PC-3 (cell line): ENCODE measurements around the gene CEACAM4. TPM values are rescaled to one million over a fixed set of nuclear protein-coding genes. Genes with fewer than 3 reads are reported as not detected.

ENCODE experiments used
- ATAC-seq: fragments of 200-7000 bp; cut with Tn5 transposase; 2 replicates; pipeline ENCODE4 v1.9.1; 2020; ENCODE audit warnings: mild to moderate bottlenecking, moderate library complexity
- BruUV-seq: library from RNA; stranded (reverse); fragments of 400-500 nt; replicated peaks from 2 replicates; lab custom pipeline; 2021; lab: Mats Ljungman, UMichigan
- CTCF ChIA-PET: fragments of 300-600 bp; sonication (Branson Sonifier 250); formaldehyde crosslinking; loops from one replicate; lab custom pipeline; 2022; ENCODE audit warnings: antibody characterized with exemption; lab: Charles Lee
- POLR2A ChIA-PET: fragments of 300-600 bp; sonication (Branson Sonifier 250); formaldehyde crosslinking; loops from one replicate; lab custom pipeline; 2022; ENCODE audit warnings: antibody characterized with exemption; ENCODE audit not compliant: unreplicated experiment; lab: Charles Lee
- DNase-seq: peaks from one replicate; pipeline ENCODE4 v3.0.0-alpha.2; 2015
- H2AFZ ChIP-seq: fragments of 300-600 bp; sonication (generic); 2 replicates; pipeline ENCODE4 v1.6.0; 2016; ENCODE audit warnings: antibody characterized with exemption, low read length
- H3F3A ChIP-seq: fragments of 300-600 bp; sonication (generic); one replicate; pipeline ENCODE4 v1.6.0; 2017; ENCODE audit warnings: antibody characterized with exemption, low read length, control low read depth, mild to moderate bottlenecking; ENCODE audit not compliant: unreplicated experiment
- H3K27ac ChIP-seq: fragments of 300-600 bp; sonication (generic); 2 replicates; pipeline ENCODE4 v1.5.1; 2016; ENCODE audit warnings: mild to moderate bottlenecking, low read length
- H3K27me3 ChIP-seq: fragments of 300-600 bp; sonication (generic); 2 replicates; pipeline ENCODE4 v1.6.1; 2016; ENCODE audit warnings: low read length, mixed read lengths
- H3K36me3 ChIP-seq: fragments of 300-600 bp; sonication (generic); 2 replicates; pipeline ENCODE4 v1.6.1; 2016; ENCODE audit warnings: low read depth, mixed run types, low read length, mixed read lengths
- H3K4me1 ChIP-seq: fragments of 300-600 bp; sonication (generic); 2 replicates; pipeline ENCODE4 v1.5.1; 2016; ENCODE audit warnings: low read length; ENCODE audit not compliant: insufficient read depth
- H3K4me2 ChIP-seq: fragments of 300-600 bp; sonication (generic); 2 replicates; pipeline ENCODE4 v1.6.0; 2016; ENCODE audit warnings: low read length
- H3K4me3 ChIP-seq: fragments of 300-600 bp; sonication (generic); 2 replicates; pipeline ENCODE4 v1.5.1; 2016; ENCODE audit warnings: mild to moderate bottlenecking, low read length, mixed read lengths
- H3K79me2 ChIP-seq: fragments of 300-600 bp; sonication (generic); 2 replicates; pipeline ENCODE4 v1.6.1; 2017; ENCODE audit warnings: low read length, mixed read lengths
- H3K9ac ChIP-seq: fragments of 300-600 bp; sonication (generic); 2 replicates; pipeline ENCODE4 v1.6.0; 2016; ENCODE audit warnings: mild to moderate bottlenecking, low read length
- H3K9me2 ChIP-seq: fragments of 300-600 bp; sonication (generic); replicated peaks from 2 replicates; pipeline ENCODE4 v1.6.1; 2016; ENCODE audit warnings: mixed run types, low read length, mixed read lengths
- H3K9me3 ChIP-seq: fragments of 300-600 bp; sonication (generic); 2 replicates; pipeline ENCODE4 v1.6.1; 2016; ENCODE audit warnings: low read length, mixed read lengths
- H4K20me1 ChIP-seq: fragments of 300-600 bp; sonication (generic); 2 replicates; pipeline ENCODE4 v1.6.1; 2016; ENCODE audit warnings: low read length, mixed read lengths
- EZH2 ChIP-seq: fragments of 300-600 bp; sonication (generic); IDR thresholded peaks from one replicate; pipeline ENCODE4 v1.6.1; 2017; ENCODE audit warnings: antibody characterized with exemption, mild to moderate bottlenecking, low read length; ENCODE audit not compliant: unreplicated experiment
- EZH2phosphoT487 ChIP-seq: fragments of 300-600 bp; sonication (generic); IDR thresholded peaks from 2 replicates; pipeline ENCODE4 v1.6.1; 2018; ENCODE audit warnings: mild to moderate bottlenecking, antibody characterized with exemption, low read length, borderline replicate concordance
- intact Hi-C: fragments of 100-400 bp; cut with micrococcal nuclease; formaldehyde crosslinking; loops from 2 replicates; pipeline ENCODE4 v1.9.0; 2023
- total RNA-seq: library from RNA; depleted of rRNA; stranded (reverse); fragments of >200 nt; gene quantifications from 2 replicates; pipeline ENCODE4 v1.2.3, GENCODE V29; 2014
- TF ChIP-seq, protein P1 (sequence below): fragments of 300-600 bp; sonication (generic); conservative IDR thresholded peaks from 2 replicates; pipeline ENCODE4 v1.5.1; 2017; ENCODE audit warnings: antibody characterized with exemption, low read depth, mild to moderate bottlenecking, low read length

The CEACAM4 gene
- total RNA-seq, 1 experiment from 2014 or later, result not detected

DNA sequence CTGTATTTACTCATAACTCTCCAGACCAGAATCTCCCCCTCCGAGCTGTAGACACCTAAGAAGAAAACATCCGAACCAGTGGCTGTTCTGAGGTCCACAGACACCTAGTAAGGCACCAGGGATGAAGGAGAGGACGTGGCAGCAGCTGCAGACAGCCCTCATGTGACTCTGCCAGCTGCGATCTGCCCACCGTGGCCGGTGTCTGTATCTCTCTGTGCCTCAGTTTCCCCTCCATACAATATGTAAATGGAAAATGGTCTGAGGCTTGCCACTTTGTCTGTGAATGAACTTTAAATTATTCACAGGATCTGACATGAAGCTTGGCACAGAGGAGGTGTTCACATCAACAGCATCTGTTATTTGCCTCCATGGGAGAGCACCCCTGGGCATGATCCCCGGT lies 2.4 kb downstream of the CEACAM4 start:
- Histone ChIP-seq H3K9me3 (no peaks in the 10 kb centered on the region), H3K36me3 (no peaks in the 10 kb centered on the region), H3K4me3 (no peak overlapping the region), H3K27ac (no peak overlapping the region), H3K9me2 (no peaks in the 10 kb centered on the region), H2AFZ (no peak overlapping the region), H3K79me2 (no peaks in the 10 kb centered on the region), H4K20me1 (no peaks in the 10 kb centered on the region), H3K9ac (no peak overlapping the region), H3F3A (no peaks in the 10 kb centered on the region), H3K27me3 (peaks cover 31% of the 10 kb centered on the region), H3K4me2 (no peak overlapping the region), H3K4me1 (no peaks in the 10 kb centered on the region)
- BruUV-seq, result no TSS peak
- ATAC-seq (no peak), DNase-seq (no peak)
- ChIA-PET POLR2A (no interaction called here), CTCF (no interaction called here)
- intact Hi-C loops, result no loop called here
- TF ChIP-seq EZH2 (no peak), EZH2phosphoT487 (no peak)
- TF ChIP-seq, protein P1, sequence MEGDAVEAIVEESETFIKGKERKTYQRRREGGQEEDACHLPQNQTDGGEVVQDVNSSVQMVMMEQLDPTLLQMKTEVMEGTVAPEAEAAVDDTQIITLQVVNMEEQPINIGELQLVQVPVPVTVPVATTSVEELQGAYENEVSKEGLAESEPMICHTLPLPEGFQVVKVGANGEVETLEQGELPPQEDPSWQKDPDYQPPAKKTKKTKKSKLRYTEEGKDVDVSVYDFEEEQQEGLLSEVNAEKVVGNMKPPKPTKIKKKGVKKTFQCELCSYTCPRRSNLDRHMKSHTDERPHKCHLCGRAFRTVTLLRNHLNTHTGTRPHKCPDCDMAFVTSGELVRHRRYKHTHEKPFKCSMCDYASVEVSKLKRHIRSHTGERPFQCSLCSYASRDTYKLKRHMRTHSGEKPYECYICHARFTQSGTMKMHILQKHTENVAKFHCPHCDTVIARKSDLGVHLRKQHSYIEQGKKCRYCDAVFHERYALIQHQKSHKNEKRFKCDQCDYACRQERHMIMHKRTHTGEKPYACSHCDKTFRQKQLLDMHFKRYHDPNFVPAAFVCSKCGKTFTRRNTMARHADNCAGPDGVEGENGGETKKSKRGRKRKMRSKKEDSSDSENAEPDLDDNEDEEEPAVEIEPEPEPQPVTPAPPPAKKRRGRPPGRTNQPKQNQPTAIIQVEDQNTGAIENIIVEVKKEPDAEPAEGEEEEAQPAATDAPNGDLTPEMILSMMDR, result no peak

- Histone ChIP-seq H4K20me1 (no peaks in the 10 kb centered on the region), H3K27me3 (peaks cover 31% of the 10 kb centered on the region), H3K9me2 (no peaks in the 10 kb centered on the region), H3K36me3 (no peaks in the 10 kb centered on the region), H3K9ac (no peak overlapping the region), H3K27ac (no peak overlapping the region), H3K4me2 (no peak overlapping the region), H2AFZ (no peak overlapping the region), H3K4me1 (no peaks in the 10 kb centered on the region), H3K4me3 (no peak overlapping the region), H3K79me2 (no peaks in the 10 kb centered on the region), H3K9me3 (no peaks in the 10 kb centered on the region), H3F3A (no peaks in the 10 kb centered on the region)
- TF ChIP-seq, protein P1, result no peak
- TF ChIP-seq EZH2 (no peak), EZH2phosphoT487 (no peak)
- ChIA-PET POLR2A (no interaction called here), CTCF (interaction anchor here (0.5 kb wide), 1 partner anchor 78 kb away, joined by 3 read pairs; no protein-coding TSS in a partner anchor)
- DNase-seq, result no peak
- ATAC-seq, result no peak
- BruUV-seq, result no TSS peak
- intact Hi-C loops, result no loop called here
Measured at GRCh38 chr19:41623360-41623759, 3.5 kb downstream of the CEACAM4 start.

- POLR2A ChIA-PET, result no interaction called here
- Histone ChIP-seq H3K9me3 (no peaks in the 10 kb centered on the region), H3K4me3 (no peak overlapping the region), H3K4me1 (no peaks in the 10 kb centered on the region), H3K4me2 (no peak overlapping the region), H3F3A (no peaks in the 10 kb centered on the region), H3K9me2 (no peaks in the 10 kb centered on the region), H3K9ac (no peak overlapping the region), H3K27me3 (peaks cover 21% of the 10 kb centered on the region), H3K79me2 (no peaks in the 10 kb centered on the region), H2AFZ (no peak overlapping the region), H3K36me3 (no peaks in the 10 kb centered on the region), H3K27ac (no peak overlapping the region), H4K20me1 (no peaks in the 10 kb centered on the region)
- DNase-seq (no peak), ATAC-seq (no peak)
- intact Hi-C loops, result no loop called here
- no TSS peak for BruUV-seq
- TF ChIP-seq, protein P1, result no peak
- TF ChIP-seq EZH2, result no peak
- TF ChIP-seq EZH2phosphoT487, result no peak
- CTCF ChIA-PET, result no interaction called here
Measured at GRCh38 chr19:41621654-41622053, 5.2 kb downstream of the CEACAM4 start.
